Fibroblast of lung (primary cell): ENCODE data around the gene MAEL.

ENCODE experiments used
- CTCF ChIP-seq, 2 donors: IDR thresholded peaks in 1 of 2; conservative IDR thresholded peaks in 1 of 2; 1 replicate in 1 of 2; 2 replicates in 1 of 2; pipeline ENCODE4 v1.5.1; 2011 to 2012; ENCODE audit warnings: low read length in 2 of 2, control low read depth in 1 of 2, inconsistent platforms in 1 of 2, low read depth in 1 of 2, mild to moderate bottlenecking in 1 of 2
- EZH2 ChIP-seq: IDR thresholded peaks from 2 replicates; pipeline ENCODE4 v1.5.1; 2012; ENCODE audit warnings: low read length, control low read depth, mild to moderate bottlenecking; ENCODE audit errors: missing control alignments

DNA sequence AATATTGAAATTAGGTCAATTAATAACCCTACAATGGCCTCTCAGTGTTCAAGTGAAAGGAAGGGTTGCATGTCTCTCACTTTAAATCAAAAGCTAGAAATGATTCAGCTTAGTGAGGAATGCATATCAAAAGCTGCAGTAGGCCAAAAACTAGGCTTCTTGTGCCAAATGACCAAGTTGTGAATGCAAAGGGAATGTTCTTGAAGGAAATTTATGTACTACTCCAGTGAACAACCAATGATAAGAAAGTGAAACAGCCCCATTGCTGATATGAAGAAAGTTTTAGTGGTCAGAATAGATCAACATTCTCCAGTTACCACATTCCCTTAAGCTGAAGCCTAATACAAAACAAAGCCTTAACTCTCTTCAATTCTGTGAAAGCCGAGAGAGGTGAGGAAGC is 10.0 kb downstream of the MAEL start:
- TF ChIP-seq CTCF (conservative IDR thresholded peaks at IDR 0.05 in 1 of 2, IDR thresholded peaks at IDR 0.05 in 1 of 2; ENCODE audit: low read depth in 1 of 2, low read length in 2 of 2), result no peak
- no peak for TF ChIP-seq EZH2
